Cardiac muscle cell (in vitro differentiated cells and primary cell): ENCODE results near the gene FERMT1. TPM values are rescaled to one million over a fixed set of nuclear protein-coding genes. Genes with fewer than 3 reads are reported as not detected.
A peak's percentile ranks its signal among the peaks of the same experiment; 100 is the strongest.

ENCODE experiments used
- DNase-seq, 2 donors: peaks; one replicate each; pipeline versions ENCODE4 v3.0.0 to v3.0.0-alpha.2; 2010 to 2017; ENCODE audit warnings: low read depth in 1 of 2, low spot score in 1 of 2
- H3K27ac ChIP-seq: fragments of 200-600 bp; sonication (generic); 2 replicates; pipeline ENCODE4 v1.5.1; 2016
- H3K27me3 ChIP-seq: fragments of 200-600 bp; sonication (generic); 2 replicates; pipeline ENCODE4 v1.6.0; 2016; ENCODE audit warnings: control low read depth
- H3K36me3 ChIP-seq: fragments of 200-600 bp; sonication (generic); 2 replicates; pipeline ENCODE4 v1.5.1; 2016; ENCODE audit warnings: control low read depth
- H3K4me1 ChIP-seq: fragments of 200-600 bp; sonication (generic); 2 replicates; pipeline ENCODE4 v1.8.1; 2017; ENCODE audit warnings: low read depth, mild to moderate bottlenecking, mixed run types
- H3K4me3 ChIP-seq: fragments of 200-600 bp; sonication (generic); 2 replicates; pipeline ENCODE4 v1.5.1; 2016; ENCODE audit warnings: mild to moderate bottlenecking
- H3K9me3 ChIP-seq: fragments of 200-600 bp; sonication (generic); 2 replicates; pipeline ENCODE4 v1.5.1; 2017; ENCODE audit warnings: low read depth, mild to moderate bottlenecking, control low read depth
- CTCF ChIP-seq: IDR thresholded peaks from 2 replicates; pipeline ENCODE4 v1.5.1; 2012; ENCODE audit warnings: low read depth, mild to moderate bottlenecking, low read length
- polyA plus RNA-seq: library from polyadenylated mRNA; unstranded; fragments of >200 nt; fragmentation: Nextera tagmentation; extraction: Ambion mirVana; gene quantifications from 2 replicates; pipeline ENCODE4 v1.2.1, GENCODE V29; 2016
- total RNA-seq: library from RNA; depleted of rRNA; stranded (reverse); fragments of >200 nt; gene quantifications from 2 replicates; pipeline ENCODE4 v1.2.3, GENCODE V29; 2016

The FERMT1 gene
- total and polyA plus RNA-seq, 2 experiments from 2014 or later, result 9.3 to 9.6 TPM

GRCh38 chr20:6091661-6092060 lies 31.2 kb downstream of the FERMT1 start:
- no peaks in the 10 kb centered on the region for H3K4me1 ChIP-seq
- H3K4me3 ChIP-seq, result no peak overlapping the region
- H3K36me3 ChIP-seq, result peaks cover 26% of the 10 kb centered on the region
- DNase-seq, result peak in 1 of 2 donors; percentile 25
- H3K27me3 ChIP-seq, result no peaks in the 10 kb centered on the region
- TF ChIP-seq CTCF, result no peak
- no peaks in the 10 kb centered on the region for H3K9me3 ChIP-seq
- H3K27ac ChIP-seq, result no peak overlapping the region

- no peak for DNase-seq
- H3K4me3 ChIP-seq, result no peak overlapping the region
- TF ChIP-seq CTCF, result no peak
- H3K27me3 ChIP-seq, result no peaks in the 10 kb centered on the region
- peaks cover 26% of the 10 kb centered on the region for H3K36me3 ChIP-seq
- no peak overlapping the region for H3K27ac ChIP-seq
- no peaks in the 10 kb centered on the region for H3K4me1 ChIP-seq
- no peaks in the 10 kb centered on the region for H3K9me3 ChIP-seq
These were observed 36.0 kb downstream of the FERMT1 start for GRCh38 chr20:6086868-6087267.

- TF ChIP-seq CTCF, result no peak
- Histone ChIP-seq H3K9me3 (no peaks in the 10 kb centered on the region), H3K27me3 (no peaks in the 10 kb centered on the region), H3K27ac (no peak overlapping the region), H3K4me3 (no peak overlapping the region), H3K36me3 (peaks cover 26% of the 10 kb centered on the region), H3K4me1 (peaks cover 4% of the 10 kb centered on the region)
- no peak for DNase-seq
These were observed 38.9 kb downstream of the FERMT1 start for GRCh38 chr20:6083926-6084325.

GRCh38 chr20:6081236-6081635 lies 41.6 kb downstream of the FERMT1 start:
- Histone ChIP-seq H3K4me3 (no peak overlapping the region), H3K27me3 (no peaks in the 10 kb centered on the region), H3K4me1 (peaks cover 5% of the 10 kb centered on the region), H3K9me3 (no peaks in the 10 kb centered on the region), H3K36me3 (peaks cover 16% of the 10 kb centered on the region), H3K27ac (no peak overlapping the region)
- DNase-seq, result peak in 1 of 2 donors; percentile 65
- TF ChIP-seq CTCF, result no peak

GRCh38 chr20:6079016-6079415 lies 43.8 kb downstream of the FERMT1 start:
- DNase-seq, result no peak
- Histone ChIP-seq H3K36me3 (peaks cover 6% of the 10 kb centered on the region), H3K4me3 (no peak overlapping the region), H3K27me3 (no peaks in the 10 kb centered on the region), H3K9me3 (no peaks in the 10 kb centered on the region), H3K27ac (no peak overlapping the region), H3K4me1 (peaks cover 27% of the 10 kb centered on the region)
- TF ChIP-seq CTCF, result no peak
